HG02885 (cell line): ENCODE results near the gene OR51S1.
"Not testable (repeated sequence)": the region's sequence is repeated elsewhere in the genome, so short reads cannot be mapped to it uniquely, and the experiment has no call there.

Experiments used
- ATAC-seq: cut with Tn5 transposase; IDR thresholded peaks from one replicate; pipeline ENCODE4 v1.9.1; 2021; ENCODE audit warnings: mild to moderate bottlenecking; ENCODE audit not compliant: unreplicated experiment, poor library complexity

OR51S1 gene, protein sequence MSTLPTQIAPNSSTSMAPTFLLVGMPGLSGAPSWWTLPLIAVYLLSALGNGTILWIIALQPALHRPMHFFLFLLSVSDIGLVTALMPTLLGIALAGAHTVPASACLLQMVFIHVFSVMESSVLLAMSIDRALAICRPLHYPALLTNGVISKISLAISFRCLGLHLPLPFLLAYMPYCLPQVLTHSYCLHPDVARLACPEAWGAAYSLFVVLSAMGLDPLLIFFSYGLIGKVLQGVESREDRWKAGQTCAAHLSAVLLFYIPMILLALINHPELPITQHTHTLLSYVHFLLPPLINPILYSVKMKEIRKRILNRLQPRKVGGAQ

DNA sequence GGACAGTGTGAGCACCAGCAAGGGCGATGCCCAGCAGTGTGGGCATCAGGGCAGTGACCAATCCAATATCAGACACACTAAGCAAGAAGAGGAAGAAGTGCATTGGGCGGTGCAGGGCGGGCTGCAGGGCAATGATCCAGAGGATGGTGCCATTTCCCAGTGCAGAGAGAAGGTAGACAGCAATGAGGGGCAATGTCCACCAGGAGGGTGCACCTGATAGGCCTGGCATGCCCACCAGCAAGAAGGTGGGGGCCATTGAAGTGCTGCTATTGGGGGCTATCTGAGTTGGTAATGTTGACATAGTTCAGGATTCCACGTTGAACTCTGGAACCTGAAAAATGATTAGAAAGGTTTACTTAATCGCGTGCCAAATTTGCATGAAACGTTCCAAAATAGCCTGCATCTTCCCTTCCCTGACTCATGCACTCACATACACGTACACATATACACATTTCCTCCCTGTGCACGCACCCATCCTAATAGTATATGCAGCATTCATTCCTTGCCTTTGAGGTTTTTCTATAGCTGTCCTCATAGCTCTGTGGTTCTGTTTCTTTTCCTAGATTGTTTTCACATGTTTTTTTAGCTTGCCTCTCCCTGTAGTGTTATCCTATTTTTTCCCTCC is at the start of gene OR51S1:
TSS of gene OR51S1 (minus strand) at position 301 of the 625 bp plus-strand sequence. CDS start at position 301, 0 bp downstream.
- ATAC-seq = no peak

DNA sequence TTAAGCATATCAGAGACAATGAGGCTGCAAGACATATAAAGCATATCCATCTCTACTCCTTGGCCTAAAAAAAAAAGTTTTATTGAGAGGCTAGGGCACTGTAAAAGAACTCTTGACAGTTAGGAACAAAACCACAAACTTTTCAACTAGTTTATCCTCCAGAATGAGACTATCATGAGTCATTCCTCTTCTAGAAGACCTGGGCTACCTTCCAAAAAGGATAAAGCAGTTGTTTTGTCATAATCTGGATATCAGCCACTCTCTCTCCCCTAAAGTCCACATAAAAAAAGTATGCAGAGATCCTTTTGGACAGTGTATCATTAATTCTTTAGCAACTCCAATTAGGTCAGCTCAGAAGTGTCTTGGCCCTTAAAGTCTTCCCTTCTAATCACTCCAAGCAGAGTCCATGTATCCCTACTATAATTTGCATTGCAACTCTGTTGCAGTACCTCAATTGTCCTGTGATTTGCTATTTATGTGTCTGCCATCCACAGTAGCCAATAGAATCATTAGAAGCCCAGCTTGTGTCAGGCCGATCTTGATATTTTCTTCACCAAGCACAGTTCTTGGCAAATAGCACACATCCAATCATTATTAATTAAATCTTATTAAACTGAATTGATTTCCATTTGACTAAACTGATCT is 43.1 kb upstream of the OR51S1 start:
- no peak for ATAC-seq

DNA sequence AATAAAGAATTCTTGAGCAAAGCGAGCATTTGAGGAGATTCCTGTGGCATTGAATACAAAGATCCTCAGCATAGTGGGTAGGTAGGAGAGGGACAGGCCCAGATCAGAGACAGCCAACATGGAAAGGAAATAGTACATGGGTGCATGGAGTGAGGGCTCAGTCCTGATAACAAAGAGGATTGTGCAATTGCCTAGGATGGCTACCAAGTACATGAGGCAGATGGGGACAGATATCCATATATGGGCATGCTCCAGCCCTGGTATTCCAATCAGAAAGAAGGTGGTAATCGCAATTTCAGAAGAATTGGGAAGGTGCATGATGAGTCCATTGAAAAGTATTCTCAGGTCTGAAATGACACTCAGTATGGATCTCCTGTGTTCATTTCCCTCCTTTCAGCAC is 41.3 kb upstream of the OR51S1 start:
- ATAC-seq = no peak

DNA sequence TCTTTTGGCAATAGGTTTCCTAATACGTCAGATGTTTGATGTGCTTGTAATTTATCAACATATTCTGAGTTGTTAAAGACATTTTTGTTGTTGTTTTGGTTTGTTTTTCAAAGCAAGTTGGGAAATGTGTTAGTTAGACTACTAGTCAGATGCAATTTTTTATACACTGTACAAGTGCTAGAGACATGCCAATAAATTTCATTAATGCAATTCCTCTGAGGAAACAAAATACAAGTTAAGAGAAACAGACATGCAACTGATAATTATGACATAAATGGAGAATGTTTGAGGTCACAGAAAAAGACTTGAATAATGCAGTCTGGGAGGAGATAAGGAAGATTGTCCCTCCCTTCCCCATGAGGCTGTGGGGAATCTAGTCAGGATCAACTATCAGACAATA is 38.6 kb upstream of the OR51S1 start:
- no peak for ATAC-seq

DNA sequence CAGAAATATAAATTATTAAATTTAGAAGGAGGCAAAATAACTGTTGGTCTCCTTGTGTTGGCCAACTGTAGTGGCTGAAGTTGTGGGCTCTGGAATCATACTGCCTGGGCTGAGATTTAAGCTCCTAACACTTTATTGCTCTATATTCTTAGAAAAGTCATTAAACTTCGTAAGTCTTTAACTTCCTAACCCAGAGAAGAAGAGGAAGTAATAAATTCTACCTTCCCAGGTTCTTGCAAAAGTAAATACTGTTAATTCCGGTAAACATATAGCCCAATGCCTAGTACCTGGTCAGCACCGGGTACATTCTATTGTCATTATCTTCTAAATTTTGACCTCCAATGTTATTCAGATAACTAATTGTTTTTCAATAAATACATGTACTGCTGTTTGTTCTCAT is 37.2 kb upstream of the OR51S1 start:
- ATAC-seq = no peak

DNA sequence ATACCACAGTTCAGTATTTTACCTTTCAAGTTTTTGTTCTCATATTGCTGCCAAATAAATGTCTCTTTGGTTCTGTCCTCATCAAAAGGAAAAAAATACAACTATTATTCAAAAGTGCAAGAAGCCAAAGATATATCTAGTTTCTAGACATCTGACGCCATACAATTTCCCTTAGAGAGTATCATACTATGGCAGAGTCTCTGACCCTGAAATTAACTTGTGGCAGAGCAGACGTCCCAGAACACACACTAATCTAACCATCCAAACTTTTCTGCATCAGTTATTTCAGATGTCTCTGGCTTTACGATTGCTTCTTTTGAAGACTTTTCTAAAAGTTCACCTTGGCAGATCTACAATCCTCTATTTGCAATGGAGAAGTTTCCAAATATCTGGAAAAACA is 35.4 kb upstream of the OR51S1 start:
- ATAC-seq = no peak

DNA sequence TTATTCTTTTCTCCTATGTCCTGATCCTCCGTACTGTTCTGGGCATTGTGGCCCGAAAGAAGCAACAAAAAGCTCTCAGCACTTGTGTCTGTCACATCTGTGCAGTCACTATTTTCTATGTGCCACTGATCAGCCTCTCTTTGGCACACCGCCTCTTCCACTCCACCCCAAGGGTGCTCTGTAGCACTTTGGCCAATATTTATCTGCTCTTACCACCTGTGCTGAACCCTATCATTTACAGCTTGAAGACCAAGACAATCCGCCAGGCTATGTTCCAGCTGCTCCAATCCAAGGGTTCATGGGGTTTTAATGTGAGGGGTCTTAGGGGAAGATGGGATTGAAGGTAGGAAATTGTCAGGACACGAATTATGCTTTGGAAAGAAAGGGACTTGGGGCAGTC is 33.5 kb upstream of the OR51S1 start:
- no peak for ATAC-seq

DNA sequence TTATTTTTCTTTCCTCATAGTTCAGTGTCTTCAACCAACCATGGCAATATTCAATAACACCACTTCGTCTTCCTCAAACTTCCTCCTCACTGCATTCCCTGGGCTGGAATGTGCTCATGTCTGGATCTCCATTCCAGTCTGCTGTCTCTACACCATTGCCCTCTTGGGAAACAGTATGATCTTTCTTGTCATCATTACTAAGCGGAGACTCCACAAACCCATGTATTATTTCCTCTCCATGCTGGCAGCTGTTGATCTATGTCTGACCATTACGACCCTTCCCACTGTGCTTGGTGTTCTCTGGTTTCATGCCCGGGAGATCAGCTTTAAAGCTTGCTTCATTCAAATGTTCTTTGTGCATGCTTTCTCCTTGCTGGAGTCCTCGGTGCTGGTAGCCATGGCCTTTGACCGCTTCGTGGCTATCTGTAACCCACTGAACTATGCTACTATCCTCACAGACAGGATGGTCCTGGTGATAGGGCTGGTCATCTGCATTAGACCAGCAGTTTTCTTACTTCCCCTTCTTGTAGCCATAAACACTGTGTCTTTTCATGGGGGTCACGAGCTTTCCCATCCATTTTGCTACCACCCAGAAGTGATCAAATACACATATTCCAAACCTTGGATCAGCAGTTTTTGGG is 33.0 kb upstream of the OR51S1 start, which contains the start of gene OR51T1:
TSS of gene OR51T1 (plus strand) at position 41 of the 641 bp plus-strand sequence. CDS start at position 41, 0 bp downstream.
- no peak for ATAC-seq

DNA sequence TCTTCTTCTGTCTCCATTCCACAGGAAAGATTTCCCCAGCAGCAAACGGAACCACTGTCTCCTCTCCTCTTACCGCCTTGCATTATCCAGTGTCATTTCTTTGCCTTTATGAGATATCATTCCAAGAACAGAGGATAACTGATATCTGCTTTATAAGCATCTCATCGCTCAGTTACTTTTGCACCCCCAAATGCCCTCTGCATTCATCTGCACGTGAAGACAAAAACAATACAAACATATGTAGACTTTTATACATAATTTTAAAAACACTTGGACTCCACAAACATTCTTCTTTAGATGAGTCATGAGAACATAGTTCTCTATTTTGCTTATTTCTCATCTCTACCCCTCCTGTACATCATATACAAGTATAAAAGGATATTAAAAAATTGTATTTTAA is 32.2 kb upstream of the OR51S1 start:
- no peak for ATAC-seq

DNA sequence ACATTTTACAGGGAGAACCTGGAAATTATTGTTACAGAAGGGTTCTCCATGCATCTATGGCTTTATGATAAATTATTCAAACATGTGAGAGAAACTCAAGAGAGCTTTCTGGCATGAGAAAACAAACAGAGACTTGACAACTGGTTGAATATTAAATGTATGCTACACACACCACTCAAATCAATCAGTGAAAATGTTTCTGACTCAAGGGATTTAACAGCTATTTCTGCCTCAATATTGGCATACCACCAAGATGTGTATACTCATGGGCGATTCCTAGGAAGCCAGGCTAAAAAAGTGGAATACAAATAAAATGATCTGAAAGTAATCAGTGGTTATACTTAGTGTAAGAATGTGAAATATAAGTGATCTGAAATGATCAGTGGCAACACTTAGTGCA is 16.8 kb upstream of the OR51S1 start:
- no peak for ATAC-seq

DNA sequence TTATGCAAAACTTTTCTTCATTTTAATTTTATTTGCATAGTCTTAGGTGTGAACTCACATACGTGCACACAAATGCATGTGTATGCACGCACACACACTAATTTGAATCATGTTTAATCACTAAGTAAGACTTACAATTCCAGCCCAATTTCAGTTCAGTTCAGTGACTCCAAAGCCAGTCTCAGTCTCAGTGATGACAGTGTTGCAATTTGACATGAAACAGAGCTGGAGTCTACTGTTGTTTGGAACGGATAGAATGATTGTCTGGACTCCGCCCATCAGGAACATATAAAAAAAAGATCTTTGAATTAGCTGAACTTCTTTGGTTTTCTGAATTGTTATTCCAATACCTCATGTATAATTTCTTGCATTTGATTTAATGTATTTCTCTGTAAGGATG is 14.9 kb upstream of the OR51S1 start:
- no peak for ATAC-seq

DNA sequence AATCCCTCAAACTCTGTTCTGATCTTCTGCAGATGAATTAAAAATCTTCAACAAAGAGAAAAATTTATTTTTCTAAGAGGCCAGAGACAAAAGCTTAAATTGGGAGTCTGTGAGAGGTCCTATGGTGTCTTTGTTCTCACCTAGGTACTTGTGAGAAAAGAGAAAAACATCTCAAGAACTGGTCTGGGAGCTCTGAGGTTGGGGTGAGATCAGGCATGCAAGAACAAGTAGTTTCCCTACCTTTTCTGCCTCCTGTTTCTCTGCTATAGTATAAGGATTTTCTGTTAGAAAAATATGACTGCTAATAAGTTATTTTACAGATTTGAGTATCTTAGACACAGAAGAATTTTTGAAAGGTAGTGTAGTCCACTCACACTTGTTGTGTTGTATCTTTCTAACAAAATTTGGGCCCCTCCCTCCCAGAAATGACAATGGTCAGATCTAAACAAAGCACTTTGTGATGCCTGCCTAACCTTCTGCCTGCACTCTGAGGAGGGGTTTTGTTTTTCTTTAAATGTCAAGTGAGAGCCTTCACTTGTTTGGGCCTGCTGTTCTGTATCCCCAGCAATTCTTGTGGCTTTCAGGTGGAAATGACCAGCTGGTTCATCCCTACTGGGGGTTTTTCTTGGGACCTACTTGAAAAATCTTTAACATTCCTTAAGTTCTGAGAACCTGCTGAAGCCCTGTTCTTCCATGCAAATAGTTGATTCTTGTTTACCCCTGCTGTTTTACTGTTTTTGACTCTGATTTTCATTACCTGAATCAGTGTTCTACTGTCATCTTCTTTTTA is 13.6 kb upstream of the OR51S1 start:
- ATAC-seq = no peak

DNA sequence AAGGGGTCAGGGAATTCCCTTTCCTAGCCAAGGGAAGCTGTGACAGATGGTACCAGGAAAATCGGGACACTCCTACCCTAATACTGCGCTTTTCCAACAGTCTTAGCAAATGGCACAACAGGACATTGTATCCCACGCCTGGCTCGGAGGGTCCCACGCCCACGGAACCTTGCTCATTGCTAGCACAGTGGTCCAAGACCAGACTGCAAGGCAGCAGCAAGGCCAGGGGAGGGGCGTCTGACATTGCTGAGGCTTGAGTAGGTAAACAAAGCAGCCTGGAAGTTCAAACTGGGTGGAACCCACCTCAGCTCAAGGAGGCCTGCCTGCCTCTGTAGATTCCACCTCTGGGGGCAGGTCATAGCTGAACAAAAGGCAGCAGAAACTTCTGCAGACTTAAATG is 5.3 kb upstream of the OR51S1 start:
- ATAC-seq = not testable (repeated sequence)

DNA sequence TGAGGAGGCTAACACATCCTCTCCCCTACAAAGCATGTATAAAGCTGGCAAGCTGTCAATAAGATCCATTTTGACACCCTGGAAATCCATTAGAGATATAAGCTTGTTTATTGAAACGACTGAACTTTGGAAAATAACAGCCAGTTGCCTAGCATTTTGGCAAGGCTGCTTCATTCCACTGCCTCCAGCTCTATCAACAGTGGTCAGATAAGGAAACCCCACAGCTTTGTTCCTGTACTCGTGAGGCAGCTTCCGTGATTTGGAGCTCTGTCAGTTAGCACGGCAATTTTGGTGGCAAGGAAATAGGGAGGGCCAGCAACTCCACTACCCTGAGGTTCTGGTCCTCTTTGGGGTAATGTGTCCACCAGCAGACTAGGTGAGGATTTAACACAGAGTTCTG is 2.0 kb upstream of the OR51S1 start:
- ATAC-seq = no peak

DNA sequence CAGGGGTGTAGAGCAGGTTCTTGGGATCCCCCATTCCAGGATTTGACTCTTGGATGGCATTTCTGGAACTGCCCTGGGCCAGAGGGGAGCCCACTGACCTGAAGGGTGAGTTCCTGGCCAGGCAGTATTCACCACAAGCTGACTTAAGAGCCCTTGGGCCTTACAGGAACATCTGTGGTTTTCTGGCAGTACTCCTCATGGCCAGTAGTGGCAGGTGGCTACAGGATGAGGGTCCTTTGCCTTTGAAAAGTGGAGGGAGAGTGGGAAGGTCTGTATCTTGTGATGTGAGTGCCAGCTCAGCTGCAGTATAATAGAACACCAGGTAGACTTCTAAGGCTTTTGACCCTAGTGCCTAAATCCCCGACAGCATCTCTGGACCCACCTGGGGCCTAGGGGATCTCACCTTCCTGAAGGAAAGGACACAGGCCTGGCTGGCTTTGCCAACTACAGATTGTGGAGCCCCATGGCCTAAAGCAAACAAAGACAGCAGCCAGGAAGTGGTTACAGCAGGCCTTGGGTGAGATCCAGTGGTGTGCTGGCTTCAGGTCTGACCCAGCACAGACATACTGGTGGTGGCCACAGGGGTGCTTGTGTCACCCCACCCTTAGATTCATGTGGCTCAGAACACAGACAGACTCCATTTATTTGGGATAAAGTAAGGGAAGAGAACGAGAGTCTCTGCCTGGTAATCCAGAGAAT is 9.0 kb downstream of the OR51S1 start:
- no peak for ATAC-seq

DNA sequence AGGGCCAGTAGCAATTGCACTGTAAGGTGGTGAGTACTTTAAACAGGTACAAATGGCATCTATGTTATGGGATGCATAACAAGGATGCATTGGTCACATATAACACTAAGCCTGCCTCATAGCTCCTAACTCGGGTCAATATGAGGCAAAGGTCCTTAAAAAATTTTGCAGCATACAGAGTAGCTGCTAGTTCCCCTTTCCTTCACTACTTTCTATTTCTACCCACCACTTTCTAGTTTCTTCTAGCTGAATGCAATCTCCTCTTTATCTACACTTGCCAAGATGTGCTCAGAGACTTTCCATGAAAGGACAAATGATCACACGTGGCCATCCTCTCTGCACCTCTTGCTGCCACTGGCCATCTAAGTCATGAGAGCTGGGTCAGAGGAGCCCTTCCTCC is 18.1 kb downstream of the OR51S1 start:
- no peak for ATAC-seq

DNA sequence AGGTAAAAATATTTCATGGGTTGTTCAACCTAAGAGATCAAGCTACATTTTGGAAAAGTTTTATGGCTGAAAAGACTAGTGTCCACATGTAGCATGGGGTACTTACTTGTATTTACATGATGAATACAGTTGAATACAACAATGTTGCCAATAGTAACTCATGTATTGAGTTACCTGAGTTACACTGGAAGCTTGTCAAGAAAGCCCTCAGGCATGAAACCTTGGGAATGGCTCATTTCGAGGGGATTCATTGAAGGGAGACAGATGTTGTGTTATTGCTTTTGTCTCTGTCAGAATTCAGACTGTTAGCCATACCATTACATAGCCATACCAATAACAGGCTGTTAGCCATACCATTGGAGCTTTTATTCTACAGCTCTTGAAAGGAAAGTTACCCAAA is 18.7 kb downstream of the OR51S1 start:
- ATAC-seq = no peak

DNA sequence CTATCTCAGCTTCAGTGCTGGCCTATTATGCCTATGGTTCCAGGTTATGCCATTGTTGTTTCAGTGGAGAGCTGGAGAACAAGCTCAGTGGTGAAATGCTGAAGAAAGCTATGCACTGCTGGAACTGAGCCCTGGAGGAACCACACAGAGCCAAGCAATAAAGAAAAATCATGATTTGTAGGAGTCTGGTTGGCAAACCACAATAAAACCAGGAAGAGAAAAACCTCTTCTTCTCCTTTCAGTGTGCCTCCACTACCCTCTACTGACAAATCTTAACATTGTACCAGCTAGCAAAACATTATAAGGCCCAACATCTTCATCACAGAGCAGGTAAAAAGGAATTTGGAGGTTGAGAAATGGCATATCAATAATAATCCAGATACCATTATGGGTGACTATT is 22.6 kb downstream of the OR51S1 start:
- no peak for ATAC-seq

DNA sequence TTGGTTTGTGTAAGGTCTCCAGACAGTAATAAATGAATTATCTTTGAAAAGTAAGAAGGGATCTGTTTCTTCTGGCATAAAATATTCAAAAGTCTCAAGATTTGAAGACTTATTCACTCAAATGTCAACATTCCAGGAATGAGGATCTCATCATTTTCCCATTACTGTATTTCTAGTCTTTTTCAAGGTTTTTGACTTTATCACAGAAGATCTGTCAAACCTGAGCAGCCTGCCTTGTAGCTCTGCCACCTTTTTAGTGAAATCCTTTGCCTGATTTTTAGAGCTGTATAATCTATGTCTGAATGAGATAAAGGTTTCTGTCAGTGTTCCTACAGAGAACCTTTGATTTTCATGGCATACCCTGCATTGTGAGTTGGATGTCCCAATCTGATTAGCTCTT is 23.9 kb downstream of the OR51S1 start:
- ATAC-seq = no peak

DNA sequence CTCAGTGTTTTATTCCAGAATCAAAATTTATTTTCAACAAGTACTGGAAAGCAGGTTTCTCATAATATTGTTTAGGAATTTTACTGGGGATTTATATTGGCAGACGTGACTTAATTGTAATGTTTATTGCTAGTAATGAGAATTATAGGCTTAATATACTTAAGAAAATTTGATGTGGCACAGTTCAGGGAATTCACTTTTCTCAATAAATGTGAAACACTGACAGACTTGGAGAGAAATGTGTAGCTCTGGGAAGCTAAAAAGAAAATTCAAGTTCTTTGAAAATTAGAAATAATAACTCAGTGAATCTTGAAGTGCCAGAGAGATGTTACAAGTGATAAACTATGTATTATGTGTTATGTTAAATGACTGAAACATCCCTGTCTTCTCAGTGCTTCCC is 28.0 kb downstream of the OR51S1 start, which contains the start of gene OR51F2:
TSS of gene OR51F2 (plus strand) at position 301 of the 400 bp plus-strand sequence. CDS start 101 bp downstream, outside the sequence.
- ATAC-seq = no peak
